ENCODE measurements around the gene B3GNT3.
"Not testable (repeated sequence)": the region's sequence is repeated elsewhere in the genome, so short reads cannot be mapped to it uniquely, and the experiment has no call there.

Gene B3GNT3

GRCh38 chr19:17788632-17789031 lies 6.3 kb upstream of the B3GNT3 start:
- H3K4me1 ChIP-seq (ENCODE audit: control insufficient read depth, insufficient read depth, low read length) = no peaks in the 10 kb centered on the region
- H3K4me3 ChIP-seq (ENCODE audit: low read depth, low read length) = no peak overlapping the region
- H3K36me3 ChIP-seq (ENCODE audit: control insufficient read depth, insufficient read depth, low read length) = peaks cover 5% of the 10 kb centered on the region
- no peaks in the 10 kb centered on the region for H3K9me3 ChIP-seq (ENCODE audit: control insufficient read depth, insufficient read depth, low read length)
- no peaks in the 10 kb centered on the region for H3K27me3 ChIP-seq (ENCODE audit: control insufficient read depth, insufficient read depth, low read length)
- H3K9ac ChIP-seq (ENCODE audit: low read depth, low read length) = no peak overlapping the region

- H3K9ac ChIP-seq (ENCODE audit: low read depth, low read length) = no peak overlapping the region
- H3K9me3 ChIP-seq (ENCODE audit: control insufficient read depth, insufficient read depth, low read length) = no peaks in the 10 kb centered on the region
- no peaks in the 10 kb centered on the region for H3K4me1 ChIP-seq (ENCODE audit: control insufficient read depth, insufficient read depth, low read length)
- no peaks in the 10 kb centered on the region for H3K36me3 ChIP-seq (ENCODE audit: control insufficient read depth, insufficient read depth, low read length)
- no peaks in the 10 kb centered on the region for H3K27me3 ChIP-seq (ENCODE audit: control insufficient read depth, insufficient read depth, low read length)
- no peak overlapping the region for H3K4me3 ChIP-seq (ENCODE audit: low read depth, low read length)
These were observed 4.7 kb upstream of the B3GNT3 start for GRCh38 chr19:17790059-17790780.

GRCh38 chr19:17794412-17794730 lies 567 bp upstream of the B3GNT3 start:
- Histone ChIP-seq H3K4me1 (ENCODE audit: control insufficient read depth, insufficient read depth, low read length) (no peaks in the 10 kb centered on the region), H3K4me3 (ENCODE audit: low read depth, low read length) (peak overlapping the region; percentile 75), H3K9me3 (ENCODE audit: control insufficient read depth, insufficient read depth, low read length) (no peaks in the 10 kb centered on the region), H3K9ac (ENCODE audit: low read depth, low read length) (no peak overlapping the region), H3K27me3 (ENCODE audit: control insufficient read depth, insufficient read depth, low read length) (peaks cover 2% of the 10 kb centered on the region), H3K36me3 (ENCODE audit: control insufficient read depth, insufficient read depth, low read length) (no peaks in the 10 kb centered on the region)

GRCh38 chr19:17795495-17795856 lies 538 bp downstream of the B3GNT3 start:
- H3K9me3 ChIP-seq (ENCODE audit: control insufficient read depth, insufficient read depth, low read length) = no peaks in the 10 kb centered on the region
- H3K4me3 ChIP-seq (ENCODE audit: low read depth, low read length) = peak overlapping the region; percentile 75
- no peaks in the 10 kb centered on the region for H3K36me3 ChIP-seq (ENCODE audit: control insufficient read depth, insufficient read depth, low read length)
- H3K9ac ChIP-seq (ENCODE audit: low read depth, low read length) = no peak overlapping the region
- peaks cover 2% of the 10 kb centered on the region for H3K27me3 ChIP-seq (ENCODE audit: control insufficient read depth, insufficient read depth, low read length)
- H3K4me1 ChIP-seq (ENCODE audit: control insufficient read depth, insufficient read depth, low read length) = no peaks in the 10 kb centered on the region

- no peak overlapping the region for H3K4me3 ChIP-seq (ENCODE audit: low read depth, low read length)
- no peak overlapping the region for H3K9ac ChIP-seq (ENCODE audit: low read depth, low read length)
- H3K4me1 ChIP-seq (ENCODE audit: control insufficient read depth, insufficient read depth, low read length) = no peaks in the 10 kb centered on the region
- H3K9me3 ChIP-seq (ENCODE audit: control insufficient read depth, insufficient read depth, low read length) = no peaks in the 10 kb centered on the region
- H3K36me3 ChIP-seq (ENCODE audit: control insufficient read depth, insufficient read depth, low read length) = no peaks in the 10 kb centered on the region
- peaks cover 2% of the 10 kb centered on the region for H3K27me3 ChIP-seq (ENCODE audit: control insufficient read depth, insufficient read depth, low read length)
These were observed 1.3 kb downstream of the B3GNT3 start for GRCh38 chr19:17796013-17796837.

- no peaks in the 10 kb centered on the region for H3K9me3 ChIP-seq (ENCODE audit: control insufficient read depth, insufficient read depth, low read length)
- H3K36me3 ChIP-seq (ENCODE audit: control insufficient read depth, insufficient read depth, low read length) = no peaks in the 10 kb centered on the region
- H3K27me3 ChIP-seq (ENCODE audit: control insufficient read depth, insufficient read depth, low read length) = peaks cover 2% of the 10 kb centered on the region
- H3K4me1 ChIP-seq (ENCODE audit: control insufficient read depth, insufficient read depth, low read length) = no peaks in the 10 kb centered on the region
- H3K9ac ChIP-seq (ENCODE audit: low read depth, low read length) = no peak overlapping the region
- H3K4me3 ChIP-seq (ENCODE audit: low read depth, low read length) = no peak overlapping the region
These were observed 2.0 kb downstream of the B3GNT3 start for GRCh38 chr19:17796838-17797423.

- peaks cover 2% of the 10 kb centered on the region for H3K27me3 ChIP-seq (ENCODE audit: control insufficient read depth, insufficient read depth, low read length)
- no peak overlapping the region for H3K9ac ChIP-seq (ENCODE audit: low read depth, low read length)
- H3K36me3 ChIP-seq (ENCODE audit: control insufficient read depth, insufficient read depth, low read length) = no peaks in the 10 kb centered on the region
- no peaks in the 10 kb centered on the region for H3K9me3 ChIP-seq (ENCODE audit: control insufficient read depth, insufficient read depth, low read length)
- no peak overlapping the region for H3K4me3 ChIP-seq (ENCODE audit: low read depth, low read length)
- H3K4me1 ChIP-seq (ENCODE audit: control insufficient read depth, insufficient read depth, low read length) = no peaks in the 10 kb centered on the region
These were observed 2.7 kb downstream of the B3GNT3 start for GRCh38 chr19:17797424-17798201.

- not testable (repeated sequence) for H3K36me3 ChIP-seq (ENCODE audit: control insufficient read depth, insufficient read depth, low read length); H3K9me3 ChIP-seq (ENCODE audit: control insufficient read depth, insufficient read depth, low read length); H3K4me1 ChIP-seq (ENCODE audit: control insufficient read depth, insufficient read depth, low read length); H3K9ac ChIP-seq (ENCODE audit: low read depth, low read length); H3K27me3 ChIP-seq (ENCODE audit: control insufficient read depth, insufficient read depth, low read length); H3K4me3 ChIP-seq (ENCODE audit: low read depth, low read length)
These were observed 3.7 kb downstream of the B3GNT3 start for GRCh38 chr19:17798599-17798998.

- Histone ChIP-seq H3K4me1 (ENCODE audit: control insufficient read depth, insufficient read depth, low read length) (no peaks in the 10 kb centered on the region), H3K27me3 (ENCODE audit: control insufficient read depth, insufficient read depth, low read length) (no peaks in the 10 kb centered on the region), H3K9me3 (ENCODE audit: control insufficient read depth, insufficient read depth, low read length) (no peaks in the 10 kb centered on the region), H3K9ac (ENCODE audit: low read depth, low read length) (no peak overlapping the region), H3K4me3 (ENCODE audit: low read depth, low read length) (no peak overlapping the region), H3K36me3 (ENCODE audit: control insufficient read depth, insufficient read depth, low read length) (no peaks in the 10 kb centered on the region)
These were observed 7.4 kb downstream of the B3GNT3 start for GRCh38 chr19:17802137-17802858.

GRCh38 chr19:17803264-17803896 lies 8.4 kb downstream of the B3GNT3 start:
- H3K9me3 ChIP-seq (ENCODE audit: control insufficient read depth, insufficient read depth, low read length) = no peaks in the 10 kb centered on the region
- H3K4me3 ChIP-seq (ENCODE audit: low read depth, low read length) = no peak overlapping the region
- no peaks in the 10 kb centered on the region for H3K4me1 ChIP-seq (ENCODE audit: control insufficient read depth, insufficient read depth, low read length)
- no peak overlapping the region for H3K9ac ChIP-seq (ENCODE audit: low read depth, low read length)
- H3K27me3 ChIP-seq (ENCODE audit: control insufficient read depth, insufficient read depth, low read length) = no peaks in the 10 kb centered on the region
- H3K36me3 ChIP-seq (ENCODE audit: control insufficient read depth, insufficient read depth, low read length) = no peaks in the 10 kb centered on the region

- Histone ChIP-seq H3K36me3 (ENCODE audit: control insufficient read depth, insufficient read depth, low read length) (no peaks in the 10 kb centered on the region), H3K9ac (ENCODE audit: low read depth, low read length) (no peak overlapping the region), H3K27me3 (ENCODE audit: control insufficient read depth, insufficient read depth, low read length) (no peaks in the 10 kb centered on the region), H3K9me3 (ENCODE audit: control insufficient read depth, insufficient read depth, low read length) (no peaks in the 10 kb centered on the region), H3K4me1 (ENCODE audit: control insufficient read depth, insufficient read depth, low read length) (no peaks in the 10 kb centered on the region), H3K4me3 (ENCODE audit: low read depth, low read length) (no peak overlapping the region)
These were observed 10.5 kb downstream of the B3GNT3 start for GRCh38 chr19:17805427-17805826.

Data from iPS-15b (cell line).